Parietal lobe (tissue), 1 donor: ENCODE data around the gene TTC16. TPM values are rescaled to one million over a fixed set of nuclear protein-coding genes. Genes with fewer than 3 reads are reported as not detected.

ENCODE experiments used
- total RNA-seq: library from RNA; depleted of rRNA; stranded (reverse); fragments of >200 nt; gene quantifications from one replicate; pipeline ENCODE4 v1.2.3, GENCODE V29; 2014

TTC16 gene
- total RNA-seq, result not detected

GRCh38 chr9:127715470-127716337, at the start of gene TTC16, which contains the start of gene PTRH1:
Gene TTC16 (plus strand): TSS chr9:127716079. CDS start chr9:127716146, 67 bp downstream.
Gene PTRH1 (minus strand): TSS chr9:127715663. CDS start chr9:127715639, 24 bp downstream.

GRCh38 chr9:127706836-127707241, 9.0 kb upstream of the TTC16 start, which contains the start of gene CFAP157:
Gene CFAP157 (plus strand): TSS chr9:127706988. CDS start chr9:127707032, 44 bp downstream.

GRCh38 chr9:127734747-127735529, 19.1 kb downstream of the TTC16 start, which contains the start of gene TOR2A:
Gene TOR2A (minus strand): TSS chr9:127735294. CDS start chr9:127735270, 24 bp downstream.

GRCh38 chr9:127778280-127779135, 62.6 kb downstream of the TTC16 start, which contains the start of gene SH2D3C:
Gene SH2D3C (minus strand): TSS chr9:127778666. CDS start chr9:127778627, 39 bp downstream.

Other genes with a start within 250 kb of the TTC16 start
- 165 TPM for gene STXBP1, start 103.8 kb upstream of the TTC16 start, total RNA-seq
- 0.94 TPM for gene CFAP157, start 9.1 kb upstream of the TTC16 start, total RNA-seq
- gene PTRH1, start 416 bp upstream of the TTC16 start, total RNA-seq, result 6.9 TPM
- gene TOR2A, start 19.2 kb downstream of the TTC16 start, total RNA-seq, result 11.3 TPM
- gene SH2D3C, start 62.6 kb downstream of the TTC16 start, total RNA-seq, result 11.3 TPM
- gene CDK9, start 70.0 kb downstream of the TTC16 start, total RNA-seq, result 66.7 TPM
- 31.0 TPM for gene FPGS, start 86.8 kb downstream of the TTC16 start, total RNA-seq
- 1.9 TPM for gene ENG, start 138.6 kb downstream of the TTC16 start, total RNA-seq
- gene AK1, start 161.6 kb downstream of the TTC16 start, total RNA-seq, result 22.5 TPM
- 31.6 TPM for gene ST6GALNAC6, start 183.5 kb downstream of the TTC16 start, total RNA-seq
- 10.0 TPM for gene ST6GALNAC4, start 201.0 kb downstream of the TTC16 start, total RNA-seq
- 3.4 TPM for gene PIP5KL1, start 214.7 kb downstream of the TTC16 start, total RNA-seq
- 13.5 TPM for gene DPM2, start 221.8 kb downstream of the TTC16 start, total RNA-seq